Measurements from ENCODE around the gene TAS2R10.

The TAS2R10 gene, protein sequence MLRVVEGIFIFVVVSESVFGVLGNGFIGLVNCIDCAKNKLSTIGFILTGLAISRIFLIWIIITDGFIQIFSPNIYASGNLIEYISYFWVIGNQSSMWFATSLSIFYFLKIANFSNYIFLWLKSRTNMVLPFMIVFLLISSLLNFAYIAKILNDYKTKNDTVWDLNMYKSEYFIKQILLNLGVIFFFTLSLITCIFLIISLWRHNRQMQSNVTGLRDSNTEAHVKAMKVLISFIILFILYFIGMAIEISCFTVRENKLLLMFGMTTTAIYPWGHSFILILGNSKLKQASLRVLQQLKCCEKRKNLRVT

DNA sequence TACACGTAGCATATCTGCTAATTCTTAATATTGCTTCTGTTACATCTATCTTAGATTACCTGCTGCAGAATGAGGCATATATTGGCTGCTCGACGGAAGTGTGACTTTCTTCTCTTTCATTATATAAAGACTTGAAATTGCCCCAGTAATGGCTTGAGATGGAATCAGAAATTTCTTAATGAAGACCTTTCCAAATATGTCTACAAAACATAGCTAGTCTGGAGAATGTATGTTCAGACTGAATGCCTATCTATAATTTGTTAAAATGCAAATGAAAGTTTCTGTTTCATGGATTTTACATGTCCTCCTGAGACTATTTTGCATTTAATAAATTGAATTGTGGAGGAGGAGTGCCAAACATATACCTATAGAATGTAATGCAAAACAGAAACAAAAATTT lies at the start of gene TAS2R10:
Gene TAS2R10 (minus strand): TSS at position 101 of the 400 bp plus-strand sequence. CDS start 89 bp downstream, at position 12.
- H3K4me3 Mint-ChIP-seq: no peak within 1 kb of the TSS
- ATAC-seq (ENCODE audit: low read depth) (no peak), DNase-seq (ENCODE audit: low spot score in 2 of 2) (no peak)
- no peaks in the 10 kb centered on the region for H3K36me3 Mint-ChIP-seq
- H3K4me1 Mint-ChIP-seq: no peaks in the 10 kb centered on the region
- no peak within 1 kb of the TSS for H3K27ac Mint-ChIP-seq
- H3K9me3 Mint-ChIP-seq: no peaks in the 10 kb centered on the region
- H3K27me3 Mint-ChIP-seq: no peaks in the 10 kb centered on the region

DNA sequence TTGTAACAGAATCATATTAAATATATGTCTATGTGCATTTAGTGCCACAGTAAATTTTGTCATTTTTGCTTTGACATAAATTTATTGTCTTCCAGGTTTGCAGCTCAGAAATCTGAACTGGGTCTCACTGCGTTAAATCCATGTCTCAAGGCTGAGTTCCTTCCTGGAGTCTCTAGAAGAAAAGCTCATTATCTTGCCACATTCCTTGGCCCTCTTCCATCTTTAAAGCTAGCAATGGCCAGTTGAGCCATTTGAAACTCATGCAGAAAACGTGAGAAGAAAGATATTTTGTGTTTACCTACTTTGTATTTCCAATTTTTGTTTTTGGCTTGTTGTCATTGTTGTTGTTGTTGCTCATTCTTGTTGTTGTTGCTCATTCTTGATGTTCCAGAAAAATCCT lies 47.2 kb upstream of the TAS2R10 start:
- no peak for ATAC-seq (ENCODE audit: low read depth)
- Mint-ChIP-seq H3K27me3 (no peaks in the 10 kb centered on the region), H3K9me3 (peaks cover 11% of the 10 kb centered on the region), H3K4me1 (no peaks in the 10 kb centered on the region), H3K27ac (no peak overlapping the region), H3K36me3 (peaks cover 32% of the 10 kb centered on the region), H3K4me3 (no peak overlapping the region)
- DNase-seq (ENCODE audit: low spot score in 2 of 2): no peak

DNA sequence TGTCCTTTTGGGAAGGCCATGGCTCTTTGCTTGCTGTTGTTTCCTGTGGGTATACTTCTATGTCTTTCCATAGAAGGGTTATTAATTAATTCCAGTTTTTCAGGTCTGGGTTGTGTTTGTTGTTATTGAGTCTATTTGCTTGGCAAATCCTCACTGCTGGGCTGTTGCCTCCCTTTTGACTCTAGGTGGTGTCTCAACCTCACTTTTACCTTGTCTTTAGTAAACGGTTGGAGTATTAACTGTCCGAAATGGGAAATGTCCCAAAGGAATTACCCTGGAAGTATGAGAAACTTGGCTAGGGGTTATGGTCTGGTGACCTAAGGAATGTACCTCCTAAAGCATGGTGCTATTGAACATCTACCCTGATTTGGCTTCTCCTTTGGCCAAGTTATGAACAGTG lies 41.2 kb upstream of the TAS2R10 start:
- Mint-ChIP-seq H3K27ac (no peak overlapping the region), H3K9me3 (peaks cover 12% of the 10 kb centered on the region), H3K4me1 (no peaks in the 10 kb centered on the region), H3K36me3 (peaks cover 23% of the 10 kb centered on the region), H3K27me3 (no peaks in the 10 kb centered on the region), H3K4me3 (no peak overlapping the region)
- ATAC-seq (ENCODE audit: low read depth) (no peak), DNase-seq (ENCODE audit: low spot score in 2 of 2) (no peak)

DNA sequence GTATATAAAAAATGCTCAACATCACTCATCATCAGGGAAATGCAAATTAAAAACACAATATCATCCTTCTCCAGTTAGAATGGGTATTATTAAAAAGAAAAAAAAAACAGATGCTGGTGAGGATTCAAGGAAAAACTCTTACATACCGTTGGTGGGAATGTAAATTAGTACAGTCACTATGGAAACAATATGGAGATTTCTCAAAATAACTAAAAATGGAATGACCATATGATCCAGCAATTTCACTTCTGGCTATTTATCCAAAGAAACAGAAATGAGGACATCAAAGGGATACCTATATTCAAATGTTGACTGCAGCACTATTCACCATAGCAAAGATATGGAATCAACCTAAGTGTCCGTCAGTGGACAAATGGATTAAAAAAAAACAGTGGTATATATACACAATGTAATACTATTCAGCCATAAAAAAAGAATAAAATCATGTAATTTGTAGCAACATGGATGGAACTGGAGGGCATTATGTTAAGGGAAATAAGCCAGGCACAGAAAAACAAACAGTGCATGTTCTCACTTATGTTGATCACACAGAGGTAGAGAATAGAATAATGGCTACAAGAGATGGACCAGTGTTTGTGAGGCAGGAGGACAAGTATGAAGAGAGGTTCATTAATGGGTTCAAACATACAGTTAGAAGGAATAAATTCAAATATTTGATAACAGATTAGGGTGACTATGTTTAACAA lies 37.5 kb upstream of the TAS2R10 start:
- Mint-ChIP-seq H3K36me3 (peaks cover 46% of the 10 kb centered on the region), H3K9me3 (peaks cover 22% of the 10 kb centered on the region), H3K4me1 (no peaks in the 10 kb centered on the region), H3K27me3 (no peaks in the 10 kb centered on the region), H3K27ac (no peak overlapping the region), H3K4me3 (no peak overlapping the region)
- DNase-seq (ENCODE audit: low spot score in 2 of 2): no peak
- no peak for ATAC-seq (ENCODE audit: low read depth)

DNA sequence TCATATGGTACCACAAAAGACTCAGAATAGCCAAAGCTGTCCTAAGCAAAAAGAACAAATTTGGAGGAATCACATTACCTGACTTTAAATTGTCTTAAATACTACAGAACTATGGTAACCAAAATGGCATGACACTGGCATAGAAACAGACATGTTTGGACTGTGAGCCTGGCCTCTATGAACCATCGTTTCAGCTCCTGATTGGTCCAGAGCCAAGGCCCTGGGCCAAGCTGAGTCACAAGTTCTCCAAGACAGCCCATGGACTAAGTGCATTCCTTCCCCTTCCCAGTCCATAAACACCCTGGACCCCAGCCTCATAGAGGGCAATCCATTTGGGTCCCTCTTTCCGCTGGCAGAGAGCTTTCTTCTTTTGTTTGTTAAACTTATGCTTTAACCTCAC lies 35.2 kb upstream of the TAS2R10 start:
- no peaks in the 10 kb centered on the region for H3K4me1 Mint-ChIP-seq
- no peak overlapping the region for H3K4me3 Mint-ChIP-seq
- no peaks in the 10 kb centered on the region for H3K27me3 Mint-ChIP-seq
- ATAC-seq (ENCODE audit: low read depth) (no peak), DNase-seq (ENCODE audit: low spot score in 2 of 2) (no peak)
- peaks cover 36% of the 10 kb centered on the region for H3K9me3 Mint-ChIP-seq
- H3K36me3 Mint-ChIP-seq: peaks cover 62% of the 10 kb centered on the region
- H3K27ac Mint-ChIP-seq: no peak overlapping the region

DNA sequence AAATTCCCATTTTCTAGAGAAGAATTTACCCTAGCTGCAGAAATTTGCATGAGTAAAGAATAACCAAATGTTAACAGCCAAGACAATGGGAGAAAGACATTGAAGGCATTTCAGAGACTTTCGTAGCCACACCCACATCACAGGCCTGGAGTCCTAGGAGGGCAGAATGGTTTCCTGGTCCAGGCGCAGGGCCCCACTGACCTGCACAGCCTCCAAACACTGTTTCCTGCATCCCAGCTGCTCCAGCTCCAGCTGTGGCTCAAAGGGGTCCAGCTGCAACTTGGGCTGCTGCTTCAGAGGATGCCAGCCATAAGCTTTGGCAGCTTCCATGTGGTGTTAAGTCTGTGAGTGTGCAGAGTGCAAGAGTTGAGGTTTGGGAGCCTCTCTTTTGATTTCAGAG lies 29.6 kb upstream of the TAS2R10 start:
- Mint-ChIP-seq H3K27ac (no peak overlapping the region), H3K27me3 (no peaks in the 10 kb centered on the region), H3K4me3 (no peak overlapping the region), H3K4me1 (no peaks in the 10 kb centered on the region), H3K36me3 (peaks cover 57% of the 10 kb centered on the region), H3K9me3 (peaks cover 24% of the 10 kb centered on the region)
- ATAC-seq (ENCODE audit: low read depth) (no peak), DNase-seq (ENCODE audit: low spot score in 2 of 2) (no peak)

DNA sequence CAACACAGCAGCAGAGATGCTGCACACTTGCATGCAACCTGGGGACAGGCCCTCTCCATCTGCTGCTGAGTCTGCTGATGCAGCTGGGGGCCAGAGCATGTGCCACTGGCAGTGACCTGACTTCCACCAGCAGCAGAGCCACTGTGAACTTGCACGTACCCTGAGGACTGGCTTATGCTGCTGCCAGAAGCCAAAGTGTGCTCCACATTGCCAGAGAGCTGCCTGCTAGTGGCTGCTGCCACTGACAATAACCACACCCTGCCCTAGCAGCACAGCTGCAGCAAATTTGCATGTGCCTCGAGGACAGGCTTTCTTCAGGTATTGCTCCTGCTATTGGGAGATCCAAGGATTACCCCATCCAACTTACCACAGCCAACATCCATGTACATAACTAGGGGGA lies 27.6 kb upstream of the TAS2R10 start:
- ATAC-seq (ENCODE audit: low read depth): no peak
- H3K4me3 Mint-ChIP-seq: no peak overlapping the region
- no peak overlapping the region for H3K27ac Mint-ChIP-seq
- H3K4me1 Mint-ChIP-seq: no peaks in the 10 kb centered on the region
- H3K36me3 Mint-ChIP-seq: peaks cover 48% of the 10 kb centered on the region
- DNase-seq (ENCODE audit: low spot score in 2 of 2): no peak
- H3K27me3 Mint-ChIP-seq: no peaks in the 10 kb centered on the region
- H3K9me3 Mint-ChIP-seq: peaks cover 19% of the 10 kb centered on the region

DNA sequence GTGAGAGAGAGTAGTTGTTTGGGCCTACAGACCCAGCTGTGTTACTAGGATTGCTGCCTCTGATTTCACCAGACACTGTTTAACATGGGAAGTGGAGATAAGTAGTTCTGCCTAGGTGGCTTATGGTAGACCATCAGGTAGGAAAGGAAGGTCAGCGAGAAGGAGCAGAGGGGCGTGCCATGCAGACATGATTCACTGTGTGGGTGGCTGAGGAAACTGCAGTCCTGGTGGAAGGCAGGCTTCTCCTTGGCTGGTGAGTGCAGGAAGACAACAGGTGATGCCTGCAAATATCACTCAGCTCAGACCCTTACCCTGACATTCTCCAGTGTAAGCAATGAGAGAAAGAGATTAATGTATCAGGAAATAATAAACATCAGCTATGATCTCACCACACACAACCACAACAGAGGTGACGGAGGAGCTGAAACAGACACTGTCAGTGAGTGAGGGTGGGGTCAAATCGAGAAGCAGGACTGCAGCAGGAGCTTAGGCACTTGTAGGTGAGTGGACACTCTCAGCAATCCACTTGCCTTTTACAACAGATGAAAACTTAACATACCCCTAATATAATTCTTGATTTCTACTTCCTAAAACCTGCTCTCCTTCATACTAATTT lies 25.2 kb upstream of the TAS2R10 start:
- ATAC-seq (ENCODE audit: low read depth) (no peak), DNase-seq (ENCODE audit: low spot score in 2 of 2) (no peak)
- Mint-ChIP-seq H3K9me3 (peaks cover 5% of the 10 kb centered on the region), H3K4me3 (no peak overlapping the region), H3K4me1 (no peaks in the 10 kb centered on the region), H3K27ac (no peak overlapping the region), H3K27me3 (no peaks in the 10 kb centered on the region), H3K36me3 (peaks cover 46% of the 10 kb centered on the region)

DNA sequence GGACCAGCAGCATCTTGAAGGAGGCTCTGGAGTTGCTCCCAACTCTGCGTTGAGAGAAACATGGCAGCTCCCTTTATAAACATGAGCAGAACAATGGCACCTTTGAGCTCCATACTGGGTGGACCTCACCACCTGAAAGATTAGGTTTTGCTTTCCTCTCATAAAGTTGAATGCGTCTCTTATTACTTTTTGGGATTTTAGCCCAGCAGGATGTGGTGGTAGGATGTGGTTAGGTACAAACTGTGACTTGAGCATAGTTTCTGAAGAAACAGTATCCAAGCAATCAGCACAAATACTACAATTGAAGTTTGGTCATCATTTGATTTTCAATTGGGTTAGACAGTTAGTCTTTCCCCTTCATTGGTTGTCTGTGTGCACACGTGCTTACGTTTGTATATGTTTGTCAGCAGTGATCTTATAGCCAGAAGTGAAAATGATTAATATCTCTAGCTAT lies 23.3 kb upstream of the TAS2R10 start, which contains the start of gene PRR4:
Gene PRR4 (minus strand): TSS at position 51 of the 454 bp plus-strand sequence. CDS start 38 bp downstream, at position 13.
- no peaks in the 10 kb centered on the region for H3K27me3 Mint-ChIP-seq
- DNase-seq (ENCODE audit: low spot score in 2 of 2): no peak
- no peak within 1 kb of the TSS for H3K27ac Mint-ChIP-seq
- H3K4me1 Mint-ChIP-seq: no peaks in the 10 kb centered on the region
- ATAC-seq (ENCODE audit: low read depth): no peak
- H3K36me3 Mint-ChIP-seq: peaks cover 43% of the 10 kb centered on the region
- no peak within 1 kb of the TSS for H3K4me3 Mint-ChIP-seq
- no peaks in the 10 kb centered on the region for H3K9me3 Mint-ChIP-seq

DNA sequence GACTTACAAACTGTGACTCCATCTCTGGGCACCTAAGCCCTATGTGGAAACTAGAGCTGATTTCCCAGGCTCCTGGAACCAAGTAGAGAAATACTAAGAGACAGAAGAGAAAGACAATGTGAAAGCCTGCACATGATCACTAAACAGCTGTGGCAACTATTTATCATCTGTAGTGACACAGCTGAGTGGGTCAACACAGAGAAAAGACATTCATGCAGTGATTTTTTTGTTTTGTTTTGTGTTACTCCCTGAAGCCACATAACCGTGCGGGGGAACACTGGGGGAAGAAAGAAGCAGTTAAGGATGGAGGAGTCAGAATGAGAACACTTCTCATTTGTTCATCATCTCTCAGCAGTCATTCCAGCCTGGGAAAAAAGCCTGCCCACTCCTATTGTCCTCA lies 21.6 kb upstream of the TAS2R10 start:
- H3K4me3 Mint-ChIP-seq: no peak overlapping the region
- H3K27ac Mint-ChIP-seq: no peak overlapping the region
- H3K36me3 Mint-ChIP-seq: peaks cover 43% of the 10 kb centered on the region
- H3K27me3 Mint-ChIP-seq: no peaks in the 10 kb centered on the region
- ATAC-seq (ENCODE audit: low read depth) (no peak), DNase-seq (ENCODE audit: low spot score in 2 of 2) (no peak)
- H3K4me1 Mint-ChIP-seq: no peaks in the 10 kb centered on the region
- H3K9me3 Mint-ChIP-seq: no peaks in the 10 kb centered on the region

DNA sequence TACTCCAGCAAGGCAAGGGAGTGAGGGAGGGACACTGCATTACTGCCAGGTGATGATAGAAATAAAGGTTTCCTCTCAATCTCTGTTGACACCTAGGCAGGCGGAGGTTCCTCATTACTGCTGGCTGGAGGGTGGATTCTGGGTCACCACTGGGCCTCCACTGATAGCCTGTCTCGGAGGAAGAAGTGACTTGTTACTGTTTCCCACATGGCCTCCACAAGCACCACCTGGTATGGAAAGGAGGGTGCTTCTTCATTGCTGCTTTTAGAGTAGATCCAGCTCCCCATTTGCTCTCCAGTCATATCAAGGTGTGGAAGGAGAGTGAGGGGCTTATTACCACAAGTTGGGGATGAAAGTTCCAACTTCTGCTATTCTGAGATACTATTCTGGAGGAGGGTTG lies 16.7 kb upstream of the TAS2R10 start:
- H3K9me3 Mint-ChIP-seq: no peaks in the 10 kb centered on the region
- no peaks in the 10 kb centered on the region for H3K4me1 Mint-ChIP-seq
- no peak overlapping the region for H3K27ac Mint-ChIP-seq
- no peak for DNase-seq (ENCODE audit: low spot score in 2 of 2)
- no peaks in the 10 kb centered on the region for H3K27me3 Mint-ChIP-seq
- no peak overlapping the region for H3K4me3 Mint-ChIP-seq
- no peak for ATAC-seq (ENCODE audit: low read depth)
- H3K36me3 Mint-ChIP-seq: peaks cover 20% of the 10 kb centered on the region

DNA sequence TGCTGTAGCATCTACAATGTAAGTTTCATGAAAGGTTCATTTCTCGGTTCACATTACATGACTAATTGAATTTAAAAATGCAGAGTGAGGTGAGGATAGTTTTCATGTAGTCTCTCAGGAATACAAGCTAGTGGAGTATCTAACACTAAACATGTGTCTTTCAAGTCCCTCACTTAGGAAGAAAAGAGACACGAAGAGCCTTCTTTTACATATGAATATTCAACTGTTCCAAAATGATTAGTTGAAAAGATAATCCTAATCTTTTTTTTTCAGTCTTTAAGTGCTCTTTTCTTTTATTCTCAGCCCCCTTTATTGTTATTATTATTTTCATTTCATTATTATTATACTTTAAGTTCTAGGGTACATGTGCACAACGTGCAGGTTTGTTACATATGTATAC lies 12.3 kb upstream of the TAS2R10 start:
- Mint-ChIP-seq H3K27ac (no peak overlapping the region), H3K9me3 (no peaks in the 10 kb centered on the region), H3K4me1 (no peaks in the 10 kb centered on the region), H3K36me3 (peaks cover 4% of the 10 kb centered on the region), H3K27me3 (no peaks in the 10 kb centered on the region), H3K4me3 (no peak overlapping the region)
- ATAC-seq (ENCODE audit: low read depth) (no peak), DNase-seq (ENCODE audit: low spot score in 2 of 2) (no peak)

DNA sequence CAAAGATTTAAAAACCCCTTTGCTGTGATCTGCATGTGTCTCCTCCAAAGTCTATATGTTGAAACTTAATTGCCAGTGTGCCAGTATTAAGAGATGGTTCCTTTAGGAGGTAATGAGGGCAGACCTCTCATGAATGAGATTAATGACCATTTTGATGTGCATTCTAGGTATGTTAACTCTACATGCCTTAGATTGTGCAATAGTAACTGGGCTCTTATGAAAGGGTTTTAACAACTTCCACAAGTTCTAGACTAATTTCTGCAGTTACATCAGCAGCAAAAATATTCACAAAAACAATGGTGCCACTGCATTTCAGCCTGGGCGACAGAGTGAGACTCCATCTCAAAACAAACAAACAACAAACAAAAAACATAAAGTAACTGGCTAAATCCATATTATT lies 3.8 kb upstream of the TAS2R10 start:
- DNase-seq (ENCODE audit: low spot score in 2 of 2): no peak
- Mint-ChIP-seq H3K4me1 (no peaks in the 10 kb centered on the region), H3K27me3 (no peaks in the 10 kb centered on the region), H3K9me3 (no peaks in the 10 kb centered on the region), H3K4me3 (no peak overlapping the region), H3K27ac (no peak overlapping the region), H3K36me3 (no peaks in the 10 kb centered on the region)
- no peak for ATAC-seq (ENCODE audit: low read depth)

DNA sequence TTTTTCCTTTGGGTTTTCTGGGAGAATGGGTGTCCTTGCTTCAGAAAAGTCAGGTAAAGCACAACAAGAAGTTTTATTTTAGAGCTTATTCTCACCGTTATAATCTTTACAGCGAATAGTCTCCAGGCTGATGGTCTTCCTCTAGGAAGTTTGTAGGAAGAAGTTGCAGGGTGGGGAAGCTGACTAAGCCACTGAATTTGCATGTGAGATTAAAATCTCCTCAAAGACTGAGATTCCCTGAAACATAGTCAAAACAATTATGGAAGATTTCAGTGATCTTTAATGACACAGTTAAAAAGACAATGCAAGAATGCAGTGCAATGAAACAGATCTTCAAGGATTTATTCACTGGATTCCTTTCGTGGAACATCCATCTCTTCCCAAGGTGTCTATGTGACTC lies 1.2 kb downstream of the TAS2R10 start:
- no peaks in the 10 kb centered on the region for H3K9me3 Mint-ChIP-seq

More for the DNA sequence above, 1.2 kb downstream of the TAS2R10 start:
- no peak for DNase-seq (ENCODE audit: low spot score in 2 of 2)
- Mint-ChIP-seq H3K4me3 (no peak overlapping the region), H3K27ac (no peak overlapping the region), H3K36me3 (no peaks in the 10 kb centered on the region), H3K27me3 (no peaks in the 10 kb centered on the region), H3K4me1 (no peaks in the 10 kb centered on the region)
- no peak for ATAC-seq (ENCODE audit: low read depth)
